Effector memory CD8-positive, alpha-beta T cell (primary cell): ENCODE results near the gene FOXE1.
A peak's percentile ranks its signal among the peaks of the same experiment; 100 is the strongest.

Experiments
- ATAC-seq: fragments of 150-1000 bp; cut with Tn5 transposase; replicated peaks from 2 replicates; pipeline ENCODE4 v1.10.0; 2021; ENCODE audit warnings: mild to moderate bottlenecking, moderate library complexity
- DNase-seq, 3 experiments: peaks; one replicate each; pipeline ENCODE4 v3.0.0; 2021
- H3K27ac Mint-ChIP-seq, 2 donors: one replicate each; pipeline ENCODE4 v1.8.0; 2022; ENCODE audit warnings: mild to moderate bottlenecking in 2 of 2, mixed read lengths in 2 of 2, moderate library complexity in 2 of 2
- H3K27me3 Mint-ChIP-seq, 2 donors: one replicate each; pipeline ENCODE4 v1.8.0; 2022; ENCODE audit warnings: mixed read lengths in 2 of 2
- H3K36me3 Mint-ChIP-seq: one replicate; pipeline ENCODE4 v1.8.0; 2022; ENCODE audit warnings: mild to moderate bottlenecking, moderate library complexity, mixed read lengths; ENCODE audit not compliant: insufficient read depth
- H3K4me1 Mint-ChIP-seq, 2 donors: one replicate each; pipeline ENCODE4 v1.8.0; 2022; ENCODE audit warnings: low read depth in 2 of 2, mixed read lengths in 2 of 2
- H3K4me3 Mint-ChIP-seq, 2 donors: one replicate each; pipeline ENCODE4 v1.8.0; 2022; ENCODE audit warnings: mild to moderate bottlenecking in 2 of 2, mixed read lengths in 2 of 2, moderate library complexity in 2 of 2
- H3K9me3 Mint-ChIP-seq, 2 donors: one replicate each; pipeline ENCODE4 v1.8.0; 2022; ENCODE audit warnings: mixed read lengths in 2 of 2

FOXE1 gene

DNA sequence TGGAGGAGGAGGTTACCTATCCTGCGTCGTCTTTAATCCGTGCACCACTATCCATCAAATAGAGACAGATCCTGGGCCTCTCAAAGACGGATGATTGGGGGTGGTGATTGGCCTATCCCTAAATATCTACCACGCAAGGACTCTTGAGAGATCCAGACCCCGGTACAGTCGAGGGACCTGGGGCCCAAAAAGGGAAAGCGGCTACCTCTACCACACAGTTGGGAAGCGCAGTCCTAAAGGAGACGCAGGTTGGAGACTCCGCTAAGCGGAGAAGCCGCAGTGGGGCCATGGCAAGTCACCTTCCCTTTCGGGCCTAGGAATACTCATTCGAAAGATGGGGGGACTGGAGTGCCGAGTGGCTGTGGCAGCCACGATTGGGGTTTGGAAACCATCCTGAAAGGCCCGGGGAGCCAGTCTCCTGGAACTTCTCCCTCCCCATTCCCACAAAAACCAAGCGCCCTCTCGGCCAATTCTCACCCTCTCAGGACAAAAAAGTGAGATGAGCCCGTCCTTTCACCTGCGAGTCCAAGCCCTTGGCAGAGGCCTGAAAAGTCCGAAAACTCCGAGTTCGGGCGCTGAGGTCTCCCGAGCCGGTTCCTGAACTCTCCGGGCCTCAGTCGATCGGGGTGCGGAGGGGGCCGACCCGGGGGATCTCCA is 499 bp upstream of the FOXE1 start:
- H3K27ac Mint-ChIP-seq: no peak overlapping the region

GRCh38 chr9:97853844-97854695 is 1.0 kb downstream of the FOXE1 start:
- ATAC-seq (peak; percentile 74), DNase-seq (peak; percentile 21 to 37 (median 28))
- H3K36me3 Mint-ChIP-seq: peaks cover 3% of the 10 kb centered on the region
- H3K4me1 Mint-ChIP-seq: peaks cover 3 to 21% of the 10 kb centered on the region in 2 donors
- peak overlapping the region; percentile 88 to 90 for H3K4me3 Mint-ChIP-seq
- peaks cover 72 to 96% of the 10 kb centered on the region in 2 donors for H3K27me3 Mint-ChIP-seq
- H3K27ac Mint-ChIP-seq: peak overlapping the region in 1 of 2 donors; percentile 60
- no peaks in the 10 kb centered on the region for H3K9me3 Mint-ChIP-seq

More for the DNA sequence above, 499 bp upstream of the FOXE1 start:
- H3K27me3 Mint-ChIP-seq: peaks cover 68 to 96% of the 10 kb centered on the region in 2 donors
- peak overlapping the region; percentile 47 to 62 for H3K4me3 Mint-ChIP-seq
- H3K9me3 Mint-ChIP-seq: no peaks in the 10 kb centered on the region
- peaks cover 3 to 27% of the 10 kb centered on the region in 2 donors for H3K4me1 Mint-ChIP-seq
- no peak for DNase-seq
- peaks cover 3% of the 10 kb centered on the region for H3K36me3 Mint-ChIP-seq
- ATAC-seq: no peak

GRCh38 chr9:97854696-97855485 is 1.9 kb downstream of the FOXE1 start:
- Mint-ChIP-seq H3K4me1 (peaks cover 3 to 18% of the 10 kb centered on the region in 2 donors), H3K27ac (no peak overlapping the region), H3K36me3 (peaks cover 3% of the 10 kb centered on the region), H3K9me3 (no peaks in the 10 kb centered on the region), H3K27me3 (peaks cover 72 to 96% of the 10 kb centered on the region in 2 donors), H3K4me3 (peak overlapping the region in 1 of 2 donors; percentile 41)
- ATAC-seq (no peak), DNase-seq (no peak)

- DNase-seq (no peak), ATAC-seq (no peak)
- no peak overlapping the region for H3K27ac Mint-ChIP-seq
- peaks cover 3 to 18% of the 10 kb centered on the region in 2 donors for H3K4me1 Mint-ChIP-seq
- H3K36me3 Mint-ChIP-seq: peaks cover 3% of the 10 kb centered on the region
- H3K27me3 Mint-ChIP-seq: peaks cover 71 to 96% of the 10 kb centered on the region in 2 donors
- H3K4me3 Mint-ChIP-seq: peak overlapping the region; percentile 18 to 41
- H3K9me3 Mint-ChIP-seq: no peaks in the 10 kb centered on the region
Observed at GRCh38 chr9:97855486-97855875, 2.5 kb downstream of the FOXE1 start.

DNA sequence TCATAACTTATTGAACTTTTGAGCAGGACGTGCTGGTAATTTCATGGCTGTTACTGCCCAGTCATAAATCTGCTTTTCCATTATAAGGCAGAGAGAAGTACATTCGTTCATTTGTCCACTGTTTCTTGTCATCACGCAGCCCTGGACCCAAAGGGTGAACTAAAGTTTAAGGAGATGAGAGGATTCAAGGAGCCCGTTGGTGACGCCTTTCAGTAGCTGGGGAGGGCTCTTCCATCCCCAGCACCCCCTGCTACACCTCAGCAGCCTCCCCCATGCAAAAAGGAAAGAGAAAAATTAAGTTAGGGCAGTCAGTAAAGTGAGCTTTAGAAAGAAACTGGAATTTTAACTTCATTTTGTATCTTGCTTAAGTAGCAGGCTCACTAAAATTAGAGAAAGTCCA is 2.9 kb downstream of the FOXE1 start:
- H3K4me1 Mint-ChIP-seq: peaks cover 3 to 18% of the 10 kb centered on the region in 2 donors
- H3K27ac Mint-ChIP-seq: no peak overlapping the region
- no peaks in the 10 kb centered on the region for H3K9me3 Mint-ChIP-seq
- no peak for ATAC-seq
- DNase-seq: no peak
- peak overlapping the region; percentile 18 to 41 for H3K4me3 Mint-ChIP-seq
- peaks cover 3% of the 10 kb centered on the region for H3K36me3 Mint-ChIP-seq
- peaks cover 70 to 96% of the 10 kb centered on the region in 2 donors for H3K27me3 Mint-ChIP-seq

GRCh38 chr9:97856857-97857605 is 4.0 kb downstream of the FOXE1 start:
- no peak for DNase-seq
- peaks cover 3% of the 10 kb centered on the region for H3K36me3 Mint-ChIP-seq
- ATAC-seq: no peak
- H3K4me1 Mint-ChIP-seq: peaks cover 3 to 18% of the 10 kb centered on the region in 2 donors
- peak overlapping the region in 1 of 2 donors; percentile 19 for H3K4me3 Mint-ChIP-seq
- peaks cover 75 to 99% of the 10 kb centered on the region in 2 donors for H3K27me3 Mint-ChIP-seq
- no peaks in the 10 kb centered on the region for H3K9me3 Mint-ChIP-seq
- H3K27ac Mint-ChIP-seq: no peak overlapping the region

DNA sequence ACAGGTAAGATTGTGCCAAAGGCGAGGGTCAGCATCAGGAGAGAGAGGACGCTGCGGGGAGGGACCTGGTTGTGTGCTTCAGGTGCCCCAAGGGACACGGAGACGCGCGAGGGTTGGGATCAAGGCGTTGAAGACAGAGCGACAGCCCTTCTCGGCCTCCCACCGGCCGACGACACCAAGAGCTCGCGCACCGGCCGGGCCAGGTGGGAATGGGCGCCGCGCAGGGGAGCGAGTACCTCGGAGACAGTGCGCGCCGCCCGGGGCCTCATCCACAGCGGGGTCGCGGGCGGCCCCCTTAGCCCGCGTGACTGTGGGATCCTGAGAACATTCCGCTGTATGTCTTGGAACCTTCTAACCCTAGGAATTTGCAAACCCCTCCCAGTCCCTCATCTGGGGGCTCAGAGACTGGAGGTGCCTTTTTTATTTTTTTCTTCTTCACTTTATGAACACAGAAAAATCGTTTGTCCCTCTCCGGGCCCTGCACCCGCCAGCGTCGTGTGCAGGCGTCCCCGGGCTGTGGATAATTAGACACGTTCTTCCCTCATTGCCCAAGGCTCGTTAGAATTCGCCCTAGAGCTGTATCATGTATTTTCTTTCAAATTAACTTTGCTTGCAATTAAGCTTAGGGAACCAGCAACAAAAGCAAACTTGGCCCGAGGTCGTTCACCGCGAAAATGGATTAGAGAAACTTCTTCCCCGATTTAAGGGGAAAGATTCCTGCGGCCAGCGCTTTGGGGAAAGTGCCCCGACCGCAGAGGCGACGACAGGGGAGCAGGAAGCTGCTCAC is 4.8 kb downstream of the FOXE1 start:
- no peak overlapping the region for H3K27ac Mint-ChIP-seq
- H3K9me3 Mint-ChIP-seq: no peaks in the 10 kb centered on the region
- peaks cover 74 to 99% of the 10 kb centered on the region in 2 donors for H3K27me3 Mint-ChIP-seq
- H3K4me1 Mint-ChIP-seq: peaks cover 3 to 13% of the 10 kb centered on the region in 2 donors
- DNase-seq (no peak), ATAC-seq (no peak)
- peak overlapping the region; percentile 19 for H3K4me3 Mint-ChIP-seq
- peaks cover 3% of the 10 kb centered on the region for H3K36me3 Mint-ChIP-seq

DNA sequence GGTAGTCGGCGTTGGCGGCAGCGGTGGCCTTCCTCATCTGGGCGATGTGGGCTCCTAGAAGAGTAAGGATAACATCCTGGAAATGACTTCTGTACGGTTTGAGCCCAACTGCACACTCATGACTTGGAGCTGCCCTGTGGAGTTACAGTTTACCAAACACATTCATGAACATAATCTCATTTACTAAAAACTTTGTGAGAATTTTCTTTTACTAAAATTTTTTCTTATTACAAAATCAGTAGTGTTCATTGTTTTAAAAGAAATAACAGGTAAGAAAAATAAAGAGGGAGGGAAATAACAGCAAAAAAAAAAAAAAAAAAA is 5.3 kb downstream of the FOXE1 start:
- Mint-ChIP-seq H3K4me1 (peaks cover under 1 to 11% of the 10 kb centered on the region in 2 donors), H3K9me3 (no peaks in the 10 kb centered on the region), H3K36me3 (peaks cover 3% of the 10 kb centered on the region), H3K27ac (no peak overlapping the region), H3K4me3 (peak overlapping the region in 1 of 2 donors; percentile 19), H3K27me3 (peaks cover 74 to 95% of the 10 kb centered on the region in 2 donors)
- no peak for ATAC-seq
- no peak for DNase-seq

DNA sequence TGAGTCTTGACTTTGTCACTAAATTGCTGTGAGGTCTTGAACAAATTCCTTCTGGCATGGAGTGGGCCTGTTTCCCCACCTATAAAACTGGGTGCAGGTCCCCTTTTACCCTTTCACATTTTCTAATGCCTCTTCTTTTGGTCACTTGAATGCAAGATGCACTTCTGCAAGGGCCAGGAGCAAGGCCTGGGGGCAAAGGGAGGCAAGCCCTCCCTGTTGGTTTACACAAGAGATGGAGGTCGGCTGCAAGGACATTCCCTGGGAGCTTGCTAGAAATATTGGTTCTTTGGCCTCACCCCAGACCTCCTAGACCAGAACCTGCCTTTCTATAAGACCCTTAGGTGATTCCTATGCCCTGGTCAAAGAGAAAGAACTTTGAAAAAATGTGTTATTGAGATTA is 5.8 kb downstream of the FOXE1 start:
- H3K4me3 Mint-ChIP-seq: no peak overlapping the region
- peaks cover 0 to 10% of the 10 kb centered on the region in 2 donors for H3K4me1 Mint-ChIP-seq
- no peak for ATAC-seq
- no peak for DNase-seq
- peaks cover 74 to 95% of the 10 kb centered on the region in 2 donors for H3K27me3 Mint-ChIP-seq
- H3K36me3 Mint-ChIP-seq: peaks cover 3% of the 10 kb centered on the region
- no peaks in the 10 kb centered on the region for H3K9me3 Mint-ChIP-seq
- H3K27ac Mint-ChIP-seq: no peak overlapping the region

- no peak for DNase-seq
- Mint-ChIP-seq H3K4me1 (peaks cover 0 to 6% of the 10 kb centered on the region in 2 donors), H3K27me3 (peaks cover 70 to 95% of the 10 kb centered on the region in 2 donors), H3K9me3 (no peaks in the 10 kb centered on the region), H3K27ac (no peak overlapping the region), H3K4me3 (no peak overlapping the region), H3K36me3 (peaks cover 3% of the 10 kb centered on the region)
- ATAC-seq: no peak
Observed at GRCh38 chr9:97859346-97859745, 6.3 kb downstream of the FOXE1 start.

DNA sequence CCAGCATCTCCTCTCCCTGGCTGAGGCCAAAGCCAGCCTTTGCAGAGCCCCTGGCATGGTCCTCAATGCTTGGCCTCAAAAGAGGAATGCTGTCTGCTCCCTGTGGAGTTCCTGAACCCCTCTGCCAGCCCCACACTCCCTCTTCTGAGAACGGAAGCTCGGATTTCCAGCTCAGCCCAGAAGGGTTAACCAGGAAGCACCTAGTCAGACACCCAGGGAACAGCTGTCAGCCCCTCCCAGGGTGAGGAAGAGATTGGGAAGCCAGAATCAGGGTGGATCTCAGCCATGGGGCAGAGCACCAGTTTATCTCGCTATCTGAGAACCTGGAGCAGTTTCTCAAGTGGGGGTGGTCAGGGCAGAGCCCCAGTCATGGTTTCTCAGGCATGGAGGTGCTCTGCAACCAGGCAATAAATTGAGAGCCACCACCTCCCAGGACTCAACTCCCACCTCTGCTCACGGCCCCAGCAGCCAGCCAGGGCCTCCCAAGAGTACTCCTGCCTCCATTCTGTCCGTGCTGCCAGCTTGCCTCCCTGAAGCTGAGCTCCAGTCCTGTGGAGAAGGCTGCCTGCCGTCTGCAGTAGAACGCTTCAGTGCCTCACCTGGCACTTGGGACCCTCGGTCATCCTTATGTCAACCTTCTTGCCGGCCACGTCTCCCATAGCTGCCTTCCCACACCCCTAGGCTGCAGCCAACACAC is 7.6 kb downstream of the FOXE1 start:
- H3K27me3 Mint-ChIP-seq: peaks cover 74 to 96% of the 10 kb centered on the region in 2 donors
- no peak overlapping the region for H3K4me3 Mint-ChIP-seq
- no peak for ATAC-seq
- DNase-seq: no peak
- H3K9me3 Mint-ChIP-seq: peaks cover 0 to 5% of the 10 kb centered on the region in 2 donors
- peaks cover 0 to 6% of the 10 kb centered on the region in 2 donors for H3K4me1 Mint-ChIP-seq
- H3K36me3 Mint-ChIP-seq: peaks cover 1% of the 10 kb centered on the region
- no peak overlapping the region for H3K27ac Mint-ChIP-seq

DNA sequence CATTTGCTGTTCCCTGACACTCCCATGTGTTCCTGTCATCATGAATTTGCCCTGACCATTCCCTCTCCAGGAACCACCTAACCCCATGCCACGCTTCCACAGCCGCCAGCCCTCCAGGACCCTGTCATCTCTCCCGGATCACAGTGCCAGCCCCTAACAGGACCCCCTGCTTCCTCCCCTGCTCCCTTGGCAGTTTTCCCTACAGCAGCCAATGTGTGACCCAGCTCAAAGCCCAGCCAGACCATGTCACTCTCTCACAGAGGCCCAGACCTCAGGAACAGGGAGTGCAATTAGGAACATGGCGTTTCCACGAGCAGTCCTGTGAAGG is 8.1 kb downstream of the FOXE1 start:
- Mint-ChIP-seq H3K9me3 (peaks cover 0 to 10% of the 10 kb centered on the region in 2 donors), H3K4me1 (peaks cover 0 to 6% of the 10 kb centered on the region in 2 donors), H3K4me3 (no peak overlapping the region), H3K27me3 (peaks cover 72 to 96% of the 10 kb centered on the region in 2 donors), H3K36me3 (no peaks in the 10 kb centered on the region), H3K27ac (no peak overlapping the region)
- no peak for DNase-seq
- ATAC-seq: no peak
